GM21825 (cell line): ENCODE results near the gene ANTXR1.
"Not testable (repeated sequence)": the region's sequence is repeated elsewhere in the genome, so short reads cannot be mapped to it uniquely, and the experiment has no call there.

ENCODE experiments used
- ATAC-seq: cut with Tn5 transposase; IDR thresholded peaks from one replicate; pipeline ENCODE4 v1.9.1; 2021; ENCODE audit warnings: mild to moderate bottlenecking, moderate library complexity; ENCODE audit not compliant: unreplicated experiment

The ANTXR1 gene

GRCh38 chr2:69253611-69254301, 240.8 kb downstream of the ANTXR1 start:
- ATAC-seq, result no peak

GRCh38 chr2:69255760-69256159, 242.8 kb downstream of the ANTXR1 start:
- no peak for ATAC-seq

- not testable (repeated sequence) for ATAC-seq
These were observed 247.1 kb downstream of the ANTXR1 start for GRCh38 chr2:69259994-69260591.

- no peak for ATAC-seq
These were observed 247.7 kb downstream of the ANTXR1 start for GRCh38 chr2:69260666-69261065.

DNA sequence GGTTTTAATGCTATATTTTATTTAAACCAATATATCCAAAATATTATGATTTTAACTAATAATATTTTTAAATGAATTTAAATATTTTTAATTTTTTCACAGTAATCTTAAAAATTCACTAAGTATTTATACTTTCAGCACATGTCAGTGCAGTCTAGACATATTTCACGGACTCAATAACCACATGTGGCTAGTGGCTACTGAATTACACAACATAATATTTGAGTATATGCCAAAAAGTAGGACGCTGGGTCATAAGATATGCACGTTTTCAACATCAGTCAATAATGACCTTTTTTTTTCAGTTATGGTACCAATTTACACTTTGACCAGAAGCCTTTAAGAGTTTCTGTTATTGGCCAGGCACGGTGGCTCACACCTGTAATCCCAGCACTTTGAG, 256.4 kb downstream of the ANTXR1 start:
- ATAC-seq, result no peak

DNA sequence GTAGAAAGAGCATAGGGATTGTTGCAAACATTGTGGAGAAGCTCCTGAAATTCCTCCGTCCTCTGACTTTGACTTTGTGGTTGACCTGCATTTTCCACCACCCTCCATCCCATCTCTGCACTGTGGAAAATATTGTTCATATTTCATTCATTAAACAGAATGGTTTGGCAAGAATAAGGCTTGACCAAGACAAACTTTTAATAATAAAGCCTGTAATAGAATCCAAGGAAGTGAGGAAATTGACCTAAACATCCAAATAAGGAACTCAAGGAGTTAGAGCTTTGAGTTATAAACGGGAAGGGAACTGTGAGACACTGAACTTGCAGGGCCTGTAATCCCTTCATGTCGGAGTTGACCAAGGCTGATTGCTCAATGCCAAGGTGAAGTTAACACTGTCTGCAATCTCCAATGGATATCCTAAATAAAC, 258.9 kb downstream of the ANTXR1 start:
- ATAC-seq, result no peak

DNA sequence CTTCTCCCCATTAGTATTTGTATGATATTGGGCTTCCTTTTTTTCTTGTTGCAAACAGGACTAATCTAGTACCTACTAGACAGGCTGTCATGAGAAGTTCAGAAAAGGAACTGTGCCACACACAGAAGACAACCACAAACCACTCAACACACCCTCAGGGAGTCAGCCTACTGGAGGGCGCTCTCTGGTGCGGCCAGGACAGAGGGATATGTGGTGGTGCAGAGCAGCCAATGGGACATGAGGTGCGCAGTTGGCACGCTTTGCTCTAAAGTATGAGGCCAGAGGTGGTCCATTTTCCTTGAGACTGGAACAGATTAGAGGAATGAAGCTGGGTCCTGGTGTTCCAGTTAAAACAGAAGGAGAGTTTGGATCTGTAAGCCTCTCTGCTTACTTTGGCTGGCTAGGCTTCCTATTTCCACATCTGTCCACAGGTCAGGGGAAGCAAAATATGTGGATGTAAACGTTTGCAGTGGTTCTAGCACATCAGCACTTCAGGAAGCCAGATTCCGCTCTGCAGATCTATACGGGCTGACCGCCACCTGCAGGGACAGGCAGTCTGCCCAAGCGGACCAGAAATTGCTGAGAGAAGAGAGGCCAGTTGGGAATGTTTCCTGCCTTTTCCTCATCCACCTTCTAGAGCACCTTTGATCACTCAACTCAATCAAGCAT, 260.0 kb downstream of the ANTXR1 start:
- ATAC-seq, result no peak

DNA sequence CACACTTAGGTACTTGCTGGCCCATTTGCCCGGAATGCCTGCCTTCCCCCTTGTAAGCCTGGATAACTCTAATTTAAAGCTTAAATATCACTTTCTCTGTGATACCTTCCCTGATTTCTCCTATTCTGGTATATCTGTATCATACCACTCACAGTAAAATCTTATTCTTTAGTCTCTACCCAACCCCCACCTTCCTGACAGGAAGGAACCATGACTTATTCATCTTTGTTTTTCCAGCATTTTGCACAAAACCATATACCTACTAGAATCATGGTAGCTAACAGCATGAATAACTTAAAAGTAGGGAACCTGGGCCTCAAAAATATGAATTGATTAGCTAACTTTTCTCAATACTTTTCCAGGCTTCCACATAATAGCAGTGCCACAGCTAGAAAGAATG, 262.5 kb downstream of the ANTXR1 start:
- ATAC-seq, result no peak

GRCh38 chr2:69278366-69278765, 265.4 kb downstream of the ANTXR1 start:
- ATAC-seq, result no peak

DNA sequence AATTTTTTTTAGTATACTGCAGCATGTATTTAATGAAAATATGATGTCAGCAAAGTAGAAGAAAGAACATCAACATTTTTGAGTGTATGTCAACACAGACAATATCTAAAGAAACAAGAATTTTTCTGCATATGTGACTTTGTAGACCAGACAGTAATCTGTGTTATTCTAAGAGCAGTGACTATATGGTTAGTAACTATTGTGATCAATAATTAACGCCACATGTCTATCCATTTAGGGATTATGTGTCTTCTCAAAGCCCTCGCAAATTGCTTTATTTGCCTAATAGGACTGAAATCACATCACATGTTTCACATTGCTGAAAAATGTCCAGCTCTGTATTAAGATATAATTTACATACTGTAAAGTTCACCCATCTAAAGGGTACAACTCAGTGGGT, 266.2 kb downstream of the ANTXR1 start:
- no peak for ATAC-seq

DNA sequence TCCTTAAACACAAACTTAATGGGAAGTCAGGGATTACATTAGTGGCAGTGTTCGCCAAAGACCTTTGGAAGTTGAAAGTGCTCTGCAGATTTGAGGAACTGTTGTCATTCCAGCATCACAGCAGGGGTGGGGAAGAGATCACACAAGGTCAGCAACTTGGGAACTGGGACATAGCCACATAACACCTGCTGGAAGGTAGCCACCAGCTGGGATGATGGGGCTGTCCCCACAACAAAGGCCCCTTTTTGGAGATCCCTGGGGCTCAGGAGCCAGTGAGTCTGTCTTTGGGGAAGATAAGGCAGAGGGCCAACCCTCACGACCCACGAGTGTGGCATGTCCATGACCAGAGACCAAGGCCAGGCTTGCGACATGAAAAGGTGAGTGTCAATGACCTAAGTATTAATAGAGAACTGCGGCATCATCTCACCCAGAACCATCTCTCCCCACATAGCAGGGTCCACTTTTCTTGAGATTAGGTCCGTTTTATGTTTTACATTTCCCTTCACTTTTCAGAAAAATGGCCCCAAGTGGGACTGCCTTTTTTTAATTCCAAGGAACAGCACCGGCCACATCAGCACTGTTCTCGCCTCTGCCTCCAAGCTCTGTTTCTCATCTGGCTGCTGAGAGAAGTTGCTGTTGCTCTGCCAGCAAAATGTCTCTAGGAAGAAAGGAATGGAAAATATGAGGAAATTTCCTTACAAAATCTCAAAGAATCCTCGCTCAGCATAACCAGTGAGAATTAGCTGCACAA, 267.1 kb downstream of the ANTXR1 start:
- ATAC-seq, result no peak

DNA sequence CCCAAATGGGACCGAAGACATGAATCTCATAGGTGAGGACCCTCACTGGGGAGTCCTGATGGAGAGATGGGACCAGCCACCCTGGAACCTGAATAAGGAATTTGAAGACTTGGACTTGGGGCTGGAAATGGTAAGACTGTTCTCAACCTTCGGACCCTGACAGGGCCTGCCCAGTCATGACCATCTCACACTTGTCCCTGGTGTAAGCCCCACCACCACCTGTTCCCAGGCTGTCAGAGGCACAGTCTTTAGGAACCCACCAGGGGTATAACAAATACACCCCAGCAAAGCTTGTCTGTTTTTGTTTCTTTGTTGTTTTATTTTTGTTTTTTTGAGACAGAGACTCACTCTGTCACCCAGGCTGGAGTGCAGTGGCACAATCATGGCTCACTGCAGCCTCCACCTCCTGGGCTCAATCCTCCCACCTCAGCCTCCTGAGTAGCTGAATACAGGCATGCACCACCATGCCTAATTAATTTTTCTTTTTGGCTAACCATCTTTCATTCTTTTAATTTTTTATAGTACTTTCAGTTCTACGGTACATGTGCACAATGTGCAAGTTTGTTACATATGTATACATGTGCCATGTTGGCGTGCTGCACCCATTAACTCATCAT, 267.9 kb downstream of the ANTXR1 start:
- ATAC-seq, result no peak

DNA sequence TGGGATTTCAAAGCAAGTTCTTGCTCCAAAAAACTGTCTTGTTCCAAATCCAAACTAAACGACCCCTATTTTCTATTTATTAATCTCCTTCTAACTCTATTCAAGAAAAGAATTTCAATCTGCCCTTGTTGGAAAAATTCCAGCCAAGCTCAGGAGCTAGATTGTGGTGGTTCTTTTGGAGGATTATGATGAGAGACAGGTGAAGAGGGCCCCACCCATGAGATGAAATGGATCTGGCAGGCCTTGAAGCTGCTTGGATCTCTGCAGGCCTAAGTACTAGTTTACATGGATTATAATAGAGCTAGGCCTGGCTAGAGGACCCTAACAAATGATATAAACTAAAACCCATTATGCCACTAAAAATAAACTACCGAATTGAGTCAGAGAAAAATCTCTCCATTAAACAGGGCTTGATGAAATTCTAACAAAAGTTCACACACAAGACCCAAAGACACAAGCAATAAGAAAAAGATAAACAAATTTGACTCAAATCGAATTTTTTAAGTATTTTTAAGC, 272.5 kb downstream of the ANTXR1 start:
- no peak for ATAC-seq

DNA sequence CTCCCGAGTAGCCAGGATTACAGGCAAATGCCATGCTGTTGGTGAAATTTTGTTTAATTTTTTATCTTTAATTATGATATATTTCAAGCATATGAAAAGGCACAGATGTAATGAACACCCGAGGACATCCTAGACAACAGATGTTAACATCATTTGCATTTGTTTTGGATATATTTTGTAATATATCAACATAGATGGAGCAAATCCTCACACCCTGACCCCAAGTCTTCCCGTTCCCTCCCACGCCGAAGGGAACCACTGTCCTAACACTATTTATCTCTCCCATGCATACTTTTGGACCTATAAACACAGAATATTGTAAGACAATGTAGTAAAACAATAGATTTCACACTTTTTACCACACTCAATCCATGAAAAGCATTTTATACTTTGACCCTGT, 274.6 kb downstream of the ANTXR1 start:
- ATAC-seq, result no peak

DNA sequence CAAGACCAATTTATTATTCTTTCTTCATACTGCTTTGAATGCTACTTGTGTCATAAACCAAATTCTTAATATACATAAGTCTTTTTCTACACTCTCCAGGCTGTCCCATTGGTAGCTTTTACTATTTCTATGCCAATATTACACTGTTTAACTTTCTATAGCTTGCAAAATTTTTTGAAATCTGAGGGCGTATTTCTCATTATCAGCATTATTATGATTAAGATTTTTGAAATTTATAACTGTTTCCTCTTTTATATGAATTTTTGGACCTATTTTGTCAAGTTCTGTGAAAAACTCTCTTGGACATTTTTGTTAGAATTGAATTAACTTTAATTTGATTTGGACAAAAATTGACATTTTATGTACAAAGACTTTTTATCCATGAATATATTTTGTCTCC, 275.4 kb downstream of the ANTXR1 start:
- no peak for ATAC-seq

DNA sequence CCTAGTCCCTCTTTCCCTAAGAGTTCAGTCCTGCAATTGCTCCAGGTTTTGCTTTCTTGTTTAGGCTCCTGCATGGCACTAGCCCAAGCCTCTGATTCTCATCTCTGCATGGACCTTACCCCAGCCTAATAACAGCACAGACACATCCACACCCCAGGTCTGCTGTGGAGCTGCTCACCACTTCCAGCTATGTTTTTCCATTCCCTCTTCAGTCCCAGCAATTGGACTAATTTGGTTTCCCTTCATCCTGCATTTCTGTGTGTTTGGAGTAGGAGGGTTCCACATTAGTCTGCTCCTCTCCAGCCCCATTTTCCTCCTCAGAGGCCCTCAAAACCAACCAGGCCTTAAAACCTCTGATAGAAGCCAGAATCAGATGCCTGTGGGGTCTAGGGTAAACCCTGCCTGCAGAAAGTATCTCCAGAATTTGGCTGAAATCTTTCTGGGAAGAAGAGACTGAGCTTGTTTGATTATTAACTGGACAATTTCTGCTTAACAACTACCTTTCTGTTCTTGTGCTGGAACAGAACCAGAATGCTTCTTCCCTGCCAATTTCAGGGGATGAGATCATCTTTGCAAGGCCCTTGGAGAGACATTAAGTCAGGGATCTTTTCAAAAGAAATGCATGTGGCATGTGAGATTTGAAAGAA, 278.1 kb downstream of the ANTXR1 start:
- no peak for ATAC-seq

DNA sequence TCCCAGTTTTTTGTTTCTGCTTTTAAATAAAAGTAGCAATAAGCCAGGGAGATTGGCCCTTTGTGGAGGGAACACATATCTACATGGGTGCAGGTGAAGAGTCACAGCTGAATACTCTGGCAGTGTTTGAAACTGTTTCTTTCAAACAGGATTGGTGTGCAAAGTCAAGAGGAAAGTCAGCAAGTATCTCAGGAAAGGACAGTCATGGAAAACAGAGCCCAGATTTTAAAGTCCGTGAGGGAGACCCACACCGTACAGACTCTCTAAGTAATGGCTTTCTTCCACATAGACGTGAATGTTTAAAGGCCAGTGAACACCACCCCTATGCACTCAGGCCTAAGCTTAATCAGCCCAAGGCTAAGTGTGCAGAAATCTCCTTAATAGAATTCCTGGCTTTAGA, 278.7 kb downstream of the ANTXR1 start:
- ATAC-seq, result no peak

- no peak for ATAC-seq
These were observed 279.3 kb downstream of the ANTXR1 start for GRCh38 chr2:69292256-69292655.

GRCh38 chr2:69296421-69296820, 283.4 kb downstream of the ANTXR1 start:
- ATAC-seq, result no peak

DNA sequence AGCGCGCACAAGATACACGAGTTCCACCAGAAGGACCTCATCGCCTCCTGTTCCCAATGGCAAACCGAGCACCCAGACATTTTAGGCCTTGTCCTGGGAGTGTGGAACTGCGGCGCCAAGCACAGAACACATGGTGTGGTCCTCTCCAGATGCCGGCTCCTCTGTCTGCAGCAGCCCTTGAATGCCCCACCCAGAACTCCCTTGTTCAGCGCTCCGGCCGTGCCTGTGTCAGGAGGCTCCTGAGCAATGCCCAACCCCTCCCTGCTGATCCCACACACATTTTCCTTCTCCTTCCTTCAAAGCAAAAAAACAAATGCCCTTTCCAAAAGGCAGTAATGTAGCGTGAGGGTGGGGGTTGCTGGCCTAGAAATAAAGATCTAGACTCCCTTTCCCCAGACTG, 284.2 kb downstream of the ANTXR1 start:
- ATAC-seq, result no peak
